Esophagus muscularis mucosa (tissue), 4 donors: ENCODE data around the gene C19orf85. TPM values are rescaled to one million over a fixed set of nuclear protein-coding genes. Genes with fewer than 3 reads are reported as not detected.

Source experiments
- DNase-seq: peaks from one replicate; pipeline ENCODE4 v3.0.0-alpha.2; 2017; ENCODE audit errors: extremely low spot score
- H3K27ac ChIP-seq, 4 donors: fragments of 200-600 bp; sonication (generic); replicated peaks in 1 of 4; 1 replicate in 3 of 4; 2 replicates in 1 of 4; pipeline ENCODE4 v1.5.1; 2016 to 2019; ENCODE audit warnings: mild to moderate bottlenecking in 1 of 4
- H3K27me3 ChIP-seq, 4 donors: fragments of 200-600 bp; sonication (generic); one replicate each; pipeline versions ENCODE4 v1.5.1 to v1.6.0; 2016 to 2019
- H3K36me3 ChIP-seq, 4 donors: fragments of 200-600 bp; sonication (generic); one replicate each; pipeline ENCODE4 v1.5.1; 2016 to 2019
- H3K4me1 ChIP-seq, 4 donors: fragments of 200-600 bp; sonication (generic); one replicate each; pipeline ENCODE4 v1.5.1; 2016 to 2019
- H3K4me3 ChIP-seq, 4 donors: fragments of 200-600 bp; sonication (generic); 1 replicate in 2 of 4; 2 replicates in 2 of 4; pipeline ENCODE4 v1.5.1; 2016 to 2019; ENCODE audit warnings: mild to moderate bottlenecking in 4 of 4, moderate library complexity in 1 of 4
- H3K9me3 ChIP-seq, 4 donors: fragments of 200-600 bp; sonication (generic); 1 replicate in 3 of 4; 2 replicates in 1 of 4; pipeline ENCODE4 v1.5.1; 2016 to 2019
- EP300 ChIP-seq: sonication (generic); formaldehyde crosslinking; IDR thresholded peaks from one replicate; pipeline ENCODE4 v1.6.1; 2017; ENCODE audit warnings: antibody characterized with exemption
- POLR2A ChIP-seq: fragments of 450-650 bp; IDR thresholded peaks from one replicate; pipeline ENCODE4 v1.6.1; 2017; ENCODE audit warnings: antibody characterized with exemption, moderate library complexity, mild to moderate bottlenecking, low read depth
- POLR2AphosphoS5 ChIP-seq, 2 donors: sonication (generic); formaldehyde crosslinking; IDR thresholded peaks; one replicate each; pipeline ENCODE4 v1.6.1; 2017; ENCODE audit warnings: antibody characterized with exemption in 2 of 2
- WGBS: methylation state at CpG from one replicate; pipeline ENCODE4 v1.1.5; 2018; 5-methylcytosine and 5-hydroxymethylcytosine counted together
- intact Hi-C: fragments of 100-400 bp; cut with DNase I; formaldehyde crosslinking; loops from one replicate; pipeline ENCODE4 v1.15.1; 2023
- total RNA-seq, 4 donors: library from RNA; depleted of rRNA; stranded (reverse); fragments of >200 nt; gene quantifications; one replicate each; pipeline versions ENCODE4 v1.1.0 to v1.2.1, GENCODE V29; 2016
- TF ChIP-seq, protein P1 (sequence below), 3 experiments: fragments of 200-600 bp in 2 of 3; fragments of 450-650 bp in 1 of 3; sonication (generic) in 2 of 3; IDR thresholded peaks; one replicate each; pipeline ENCODE4 v1.5.1; 2017 to 2019; ENCODE audit warnings: antibody characterized with exemption in 3 of 3, mild to moderate bottlenecking in 2 of 3, moderate library complexity in 1 of 3

The C19orf85 gene
- total RNA-seq, 4 donors from 2014 or later: not detected

DNA sequence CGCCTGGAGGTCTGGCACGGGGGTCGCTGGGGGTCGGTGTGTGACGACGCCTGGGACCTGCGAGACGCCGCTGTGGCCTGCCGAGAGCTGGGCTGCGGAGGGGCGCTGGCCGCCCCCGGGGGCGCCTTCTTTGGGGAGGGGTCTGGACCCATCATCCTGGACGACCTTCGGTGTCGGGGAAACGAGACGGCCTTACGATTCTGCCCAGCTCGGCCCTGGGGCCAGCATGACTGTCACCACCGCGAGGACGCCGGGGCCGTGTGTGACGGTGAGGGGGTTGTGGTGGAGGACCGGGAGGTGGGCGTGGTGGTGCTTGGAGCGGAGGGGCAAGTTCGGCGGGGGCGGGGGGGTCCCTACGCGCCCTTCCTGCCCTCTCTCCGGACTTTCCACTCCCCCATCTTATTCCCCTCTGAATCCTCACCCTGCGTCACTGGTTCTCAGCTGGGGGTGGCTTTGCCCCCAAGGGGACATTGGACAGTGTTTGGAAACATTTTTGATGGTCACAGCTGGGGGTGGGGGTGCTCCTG is 29.2 kb upstream of the C19orf85 start:
- peaks cover 0 to 3% (median 0%) of the 10 kb centered on the region in 4 donors for H3K27me3 ChIP-seq
- no peaks in the 10 kb centered on the region for H3K9me3 ChIP-seq
- intact Hi-C loops: no loop called here
- peak overlapping the region; percentile 20 to 50 (median 32) for H3K4me3 ChIP-seq
- peak overlapping the region; percentile 72 to 98 (median 96) for H3K27ac ChIP-seq
- TF ChIP-seq POLR2A (no peak), POLR2AphosphoS5 (IDR thresholded peaks at IDR 0.05) (no peak), EP300 (no peak)
- TF ChIP-seq, protein P1, sequence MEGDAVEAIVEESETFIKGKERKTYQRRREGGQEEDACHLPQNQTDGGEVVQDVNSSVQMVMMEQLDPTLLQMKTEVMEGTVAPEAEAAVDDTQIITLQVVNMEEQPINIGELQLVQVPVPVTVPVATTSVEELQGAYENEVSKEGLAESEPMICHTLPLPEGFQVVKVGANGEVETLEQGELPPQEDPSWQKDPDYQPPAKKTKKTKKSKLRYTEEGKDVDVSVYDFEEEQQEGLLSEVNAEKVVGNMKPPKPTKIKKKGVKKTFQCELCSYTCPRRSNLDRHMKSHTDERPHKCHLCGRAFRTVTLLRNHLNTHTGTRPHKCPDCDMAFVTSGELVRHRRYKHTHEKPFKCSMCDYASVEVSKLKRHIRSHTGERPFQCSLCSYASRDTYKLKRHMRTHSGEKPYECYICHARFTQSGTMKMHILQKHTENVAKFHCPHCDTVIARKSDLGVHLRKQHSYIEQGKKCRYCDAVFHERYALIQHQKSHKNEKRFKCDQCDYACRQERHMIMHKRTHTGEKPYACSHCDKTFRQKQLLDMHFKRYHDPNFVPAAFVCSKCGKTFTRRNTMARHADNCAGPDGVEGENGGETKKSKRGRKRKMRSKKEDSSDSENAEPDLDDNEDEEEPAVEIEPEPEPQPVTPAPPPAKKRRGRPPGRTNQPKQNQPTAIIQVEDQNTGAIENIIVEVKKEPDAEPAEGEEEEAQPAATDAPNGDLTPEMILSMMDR (IDR thresholded peaks at IDR 0.05): no peak
- peaks cover 0 to 4% (median 2%) of the 10 kb centered on the region in 4 donors for H3K36me3 ChIP-seq
- H3K4me1 ChIP-seq: peaks cover 16 to 76% (median 61%) of the 10 kb centered on the region in 4 donors
- 45% methylated on average over 13 of the region's 38 CpGs for WGBS
- DNase-seq: no peak

DNA sequence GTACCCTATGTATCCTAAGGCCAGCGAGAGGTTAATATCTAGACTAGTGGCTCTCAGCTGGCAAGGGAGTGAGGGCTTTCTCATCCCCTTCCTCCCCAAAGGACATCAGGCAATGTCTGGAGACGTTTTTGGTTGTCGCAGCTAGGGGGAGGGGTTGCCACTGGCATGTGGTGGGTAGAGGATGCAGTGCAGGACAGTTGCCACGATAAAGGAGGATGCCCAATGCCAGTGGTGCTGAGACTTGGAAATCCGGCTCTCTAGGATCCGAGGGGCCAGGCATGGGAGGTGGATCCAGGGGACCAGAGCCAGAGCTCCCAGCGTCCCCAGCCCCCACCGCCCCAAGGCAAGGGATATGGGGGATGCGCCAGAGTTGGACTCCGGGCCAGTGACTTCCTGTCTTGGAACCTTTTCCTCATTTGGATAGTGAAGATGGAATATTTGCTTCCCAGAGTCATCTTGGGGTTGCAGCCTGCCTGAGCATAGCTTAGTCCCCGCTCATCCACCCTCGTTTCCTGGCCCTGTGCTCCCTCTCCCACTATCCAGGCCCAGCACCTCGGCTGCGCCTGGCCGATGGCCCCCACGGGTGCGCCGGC is 28.6 kb upstream of the C19orf85 start:
- H3K4me3 ChIP-seq: peak overlapping the region; percentile 20 to 50 (median 32)
- TF ChIP-seq POLR2AphosphoS5 (IDR thresholded peaks at IDR 0.05) (peak in 1 of 2 donors; percentile 14), POLR2A (no peak)
- WGBS: 34% methylated on average over 7 of the region's 18 CpGs

DNA sequence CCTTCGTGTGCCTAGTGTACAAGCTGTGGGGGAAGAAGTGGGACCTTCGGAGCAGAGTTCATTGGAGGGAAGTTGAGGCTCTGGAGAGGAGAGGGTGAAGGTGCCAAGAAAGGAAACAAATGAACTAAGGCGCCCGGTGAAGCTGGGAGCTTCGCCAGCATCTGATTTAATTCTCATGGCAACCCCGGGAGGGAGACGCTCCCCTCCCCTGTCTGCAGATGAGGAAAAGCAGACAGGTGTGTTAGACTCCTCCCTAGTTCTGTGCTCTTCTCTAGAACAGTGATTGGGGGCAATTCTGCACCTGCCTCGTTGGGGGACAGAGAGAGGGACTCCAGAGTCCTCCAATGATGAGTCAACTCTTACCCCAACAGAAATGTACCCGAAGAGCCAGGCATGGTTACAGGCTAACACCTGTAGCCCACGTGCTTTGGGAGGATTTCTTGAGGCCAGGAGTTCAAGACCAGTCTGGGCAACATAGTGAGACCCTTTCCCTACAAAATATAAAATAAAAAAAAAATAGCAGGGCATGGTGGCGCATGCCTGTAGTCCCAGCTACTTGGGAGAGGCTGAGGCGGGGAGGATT is 27.9 kb upstream of the C19orf85 start:
- 35% methylated on average over 11 of the region's 12 CpGs for WGBS
- no peak for DNase-seq
- intact Hi-C loops: no loop called here
- peak overlapping the region; percentile 93 to 98 (median 96) for H3K27ac ChIP-seq
- peaks cover 0 to 4% (median 0%) of the 10 kb centered on the region in 4 donors for H3K36me3 ChIP-seq
- H3K4me1 ChIP-seq: peaks cover 26 to 79% (median 71%) of the 10 kb centered on the region in 4 donors
- no peak overlapping the region for H3K4me3 ChIP-seq
- no peaks in the 10 kb centered on the region for H3K27me3 ChIP-seq
- no peaks in the 10 kb centered on the region for H3K9me3 ChIP-seq
- TF ChIP-seq POLR2A (no peak), EP300 (no peak), POLR2AphosphoS5 (IDR thresholded peaks at IDR 0.05) (no peak)
- TF ChIP-seq, protein P1 (IDR thresholded peaks at IDR 0.05): no peak

More for the DNA sequence above, 28.6 kb upstream of the C19orf85 start:
- DNase-seq: no peak
- intact Hi-C loops: no loop called here
- Histone ChIP-seq H3K27ac (peak overlapping the region; percentile 72 to 98 (median 96)), H3K4me1 (peaks cover 20 to 76% (median 64%) of the 10 kb centered on the region in 4 donors), H3K27me3 (peaks cover 0 to 1% (median 0%) of the 10 kb centered on the region in 4 donors), H3K36me3 (peaks cover 0 to 4% (median 2%) of the 10 kb centered on the region in 4 donors), H3K9me3 (no peaks in the 10 kb centered on the region)

DNA sequence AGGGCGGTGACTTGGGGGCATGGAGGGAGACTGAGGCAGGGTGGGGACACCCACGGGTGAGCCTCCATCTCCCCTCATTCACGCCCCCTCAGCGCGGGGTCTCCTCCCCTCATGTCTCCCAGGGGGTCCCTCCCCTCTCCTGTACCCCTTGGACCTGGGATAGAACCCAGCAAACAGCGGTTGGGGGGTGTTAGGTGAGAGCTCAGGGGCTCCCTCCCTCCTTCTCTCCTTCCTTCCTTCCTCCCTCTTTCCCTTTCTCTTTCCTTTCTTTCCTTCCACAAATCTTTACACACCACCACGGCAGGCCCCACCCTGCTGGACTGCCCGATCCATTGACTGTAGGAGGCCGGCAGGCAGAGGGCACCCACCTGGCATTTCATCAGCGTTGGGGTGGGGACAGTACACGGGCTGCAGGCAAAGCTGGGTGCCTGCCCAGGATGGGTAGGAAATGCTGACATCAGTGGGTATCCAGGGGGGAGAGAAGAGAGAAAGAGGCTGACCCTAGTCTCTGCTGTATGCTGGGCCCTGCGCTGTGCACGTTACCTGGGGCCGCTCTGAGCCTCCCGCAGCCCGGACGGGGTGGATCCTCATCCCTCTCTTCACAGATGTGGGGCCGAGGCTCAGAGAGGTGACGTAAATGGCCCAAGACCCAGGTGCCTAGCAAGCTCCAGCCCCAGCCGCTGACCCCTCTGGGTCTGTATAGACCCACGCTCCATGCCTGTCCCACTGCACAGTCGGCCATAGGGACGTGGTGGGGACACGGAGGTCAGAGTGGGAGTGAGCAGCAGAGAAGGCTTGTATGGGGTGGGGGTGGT is 27.2 kb upstream of the C19orf85 start:
- H3K27me3 ChIP-seq: no peaks in the 10 kb centered on the region
- peak overlapping the region; percentile 93 to 98 (median 96) for H3K27ac ChIP-seq
- peaks cover 0 to 4% (median 0%) of the 10 kb centered on the region in 4 donors for H3K36me3 ChIP-seq
- intact Hi-C loops: no loop called here
- TF ChIP-seq, protein P1 (IDR thresholded peaks at IDR 0.05): no peak
- TF ChIP-seq EP300 (no peak), POLR2A (no peak), POLR2AphosphoS5 (IDR thresholded peaks at IDR 0.05) (no peak)
- H3K4me3 ChIP-seq: no peak overlapping the region
- no peaks in the 10 kb centered on the region for H3K9me3 ChIP-seq
- H3K4me1 ChIP-seq: peaks cover 33 to 86% (median 78%) of the 10 kb centered on the region in 4 donors
- DNase-seq: no peak
- WGBS: 66% methylated on average over 20 of the region's 24 CpGs
